Breast epithelium (tissue), 4 donors: ENCODE results near the gene USP53. TPM values are rescaled to one million over a fixed set of nuclear protein-coding genes. Genes with fewer than 3 reads are reported as not detected.
A peak's percentile ranks its signal among the peaks of the same experiment; 100 is the strongest.

Experiments used
- DNase-seq, 2 donors: peaks; one replicate each; pipeline ENCODE4 v3.0.0-alpha.2; 2019; ENCODE audit warnings: low spot score in 2 of 2
- H3K27ac ChIP-seq, 2 donors: fragments of 200-600 bp; sonication (generic) in 1 of 2; one replicate each; pipeline ENCODE4 v1.5.1; 2016 to 2019; ENCODE audit warnings: mild to moderate bottlenecking in 1 of 2
- H3K27me3 ChIP-seq, 2 donors: fragments of 200-600 bp; sonication (generic) in 1 of 2; one replicate each; pipeline versions ENCODE4 v1.5.1 to v1.6.0; 2017 to 2019; ENCODE audit warnings: control low read depth in 1 of 2, mild to moderate bottlenecking in 1 of 2
- H3K36me3 ChIP-seq: fragments of 200-600 bp; one replicate; pipeline ENCODE4 v1.5.1; 2019
- H3K4me1 ChIP-seq, 2 donors: fragments of 200-600 bp; sonication (generic); one replicate each; pipeline ENCODE4 v1.5.1; 2016 to 2019; ENCODE audit warnings: control low read depth in 1 of 2
- H3K4me3 ChIP-seq, 3 donors: fragments of 200-600 bp; sonication (generic); 1 replicate in 2 of 3; 2 replicates in 1 of 3; pipeline ENCODE4 v1.5.1; 2016 to 2019; ENCODE audit warnings: mild to moderate bottlenecking in 3 of 3, moderate library complexity in 2 of 3
- H3K9me3 ChIP-seq, 2 donors: fragments of 200-600 bp; sonication (generic) in 1 of 2; one replicate each; pipeline ENCODE4 v1.5.1; 2016 to 2019; ENCODE audit warnings: control low read depth in 1 of 2
- CTCF ChIP-seq, 3 donors: fragments of 450-650 bp; IDR thresholded peaks; one replicate each; pipeline ENCODE4 v1.5.1; 2016 to 2017; ENCODE audit warnings: antibody characterized with exemption in 3 of 3, mild to moderate bottlenecking in 3 of 3, moderate library complexity in 3 of 3
- POLR2A ChIP-seq: fragments of 450-650 bp; IDR thresholded peaks from one replicate; pipeline ENCODE4 v1.6.1; 2016; ENCODE audit warnings: antibody characterized with exemption, mild to moderate bottlenecking, moderate library complexity
- POLR2AphosphoS5 ChIP-seq, 3 donors: sonication (generic); formaldehyde crosslinking; IDR thresholded peaks; one replicate each; pipeline ENCODE4 v1.6.1; 2017; ENCODE audit warnings: antibody characterized with exemption in 3 of 3
- intact Hi-C: fragments of 100-400 bp; cut with DNase I; formaldehyde crosslinking; loops from one replicate; pipeline ENCODE4 v1.15.1; 2023; ENCODE audit warnings: low total_unique reads
- total RNA-seq, 3 donors: library from RNA; depleted of rRNA; stranded (reverse); fragments of >200 nt; gene quantifications; one replicate each; pipeline ENCODE4 v1.1.0, GENCODE V29; 2016

USP53 gene
- total RNA-seq, 3 donors from 2014 or later: 123 to 167 (median 136) TPM

GRCh38 chr4:119260528-119260927, 48.0 kb downstream of the USP53 start:
- no peak overlapping the region for H3K27ac ChIP-seq
- intact Hi-C loops: no loop called here
- H3K4me3 ChIP-seq: no peak overlapping the region
- no peak for DNase-seq
- TF ChIP-seq CTCF (IDR thresholded peaks at IDR 0.05): no peak
- no peaks in the 10 kb centered on the region for H3K4me1 ChIP-seq
- H3K27me3 ChIP-seq: no peaks in the 10 kb centered on the region
- peaks cover 5% of the 10 kb centered on the region for H3K36me3 ChIP-seq
- H3K9me3 ChIP-seq: no peaks in the 10 kb centered on the region

- H3K4me1 ChIP-seq: no peaks in the 10 kb centered on the region
- TF ChIP-seq POLR2A: no peak
- TF ChIP-seq POLR2AphosphoS5 (IDR thresholded peaks at IDR 0.05): no peak
- H3K27ac ChIP-seq: no peak overlapping the region
- intact Hi-C loops: no loop called here
- H3K36me3 ChIP-seq: no peaks in the 10 kb centered on the region
- H3K27me3 ChIP-seq: no peaks in the 10 kb centered on the region
- DNase-seq: no peak
- no peaks in the 10 kb centered on the region for H3K9me3 ChIP-seq
- H3K4me3 ChIP-seq: no peak overlapping the region
Observed at GRCh38 chr4:119261986-119262385, 49.5 kb downstream of the USP53 start.

GRCh38 chr4:119264743-119265142, 52.2 kb downstream of the USP53 start:
- intact Hi-C loops: no loop called here
- Histone ChIP-seq H3K4me1 (no peaks in the 10 kb centered on the region), H3K4me3 (no peak overlapping the region), H3K36me3 (no peaks in the 10 kb centered on the region), H3K9me3 (no peaks in the 10 kb centered on the region), H3K27me3 (no peaks in the 10 kb centered on the region), H3K27ac (no peak overlapping the region)
- no peak for DNase-seq
- TF ChIP-seq POLR2AphosphoS5 (IDR thresholded peaks at IDR 0.05) (no peak), POLR2A (no peak), CTCF (IDR thresholded peaks at IDR 0.05) (no peak)

GRCh38 chr4:119266153-119266552, 53.6 kb downstream of the USP53 start:
- intact Hi-C loops: no loop called here
- Histone ChIP-seq H3K36me3 (no peaks in the 10 kb centered on the region), H3K9me3 (no peaks in the 10 kb centered on the region), H3K4me1 (no peaks in the 10 kb centered on the region), H3K4me3 (no peak overlapping the region), H3K27ac (no peak overlapping the region), H3K27me3 (no peaks in the 10 kb centered on the region)
- no peak for TF ChIP-seq POLR2AphosphoS5 (IDR thresholded peaks at IDR 0.05)
- TF ChIP-seq CTCF (IDR thresholded peaks at IDR 0.05): no peak
- TF ChIP-seq POLR2A: no peak
- DNase-seq: no peak

- H3K27me3 ChIP-seq: no peaks in the 10 kb centered on the region
- peaks cover 5% of the 10 kb centered on the region for H3K36me3 ChIP-seq
- intact Hi-C loops: no loop called here
- H3K9me3 ChIP-seq: no peaks in the 10 kb centered on the region
- H3K4me1 ChIP-seq: no peaks in the 10 kb centered on the region
- DNase-seq: no peak
- no peak for TF ChIP-seq POLR2AphosphoS5 (IDR thresholded peaks at IDR 0.05)
- no peak for TF ChIP-seq POLR2A
- TF ChIP-seq CTCF (IDR thresholded peaks at IDR 0.05): no peak
- no peak overlapping the region for H3K4me3 ChIP-seq
- peak overlapping the region in 1 of 2 donors; percentile 32 for H3K27ac ChIP-seq
Observed at GRCh38 chr4:119268466-119268865, 56.0 kb downstream of the USP53 start.
